Ishikawa (cell line): ENCODE results near the gene ANKRD1.

Experiments used
- CEBPB ChIP-seq: IDR thresholded peaks from 2 replicates; pipeline ENCODE4 v1.6.1; 2012
- CREB1 ChIP-seq: IDR thresholded peaks from 2 replicates; pipeline ENCODE4 v1.6.1; 2012; ENCODE audit warnings: low read depth
- EGR1 ChIP-seq: IDR thresholded peaks from 2 replicates; pipeline ENCODE4 v1.6.1; 2012
- EP300 ChIP-seq: IDR thresholded peaks from 2 replicates; pipeline ENCODE4 v1.6.1; 2012; ENCODE audit warnings: borderline replicate concordance
- NFIC ChIP-seq: IDR thresholded peaks from 2 replicates; pipeline ENCODE4 v1.6.1; 2012
- RAD21 ChIP-seq: IDR thresholded peaks from 2 replicates; pipeline ENCODE4 v1.6.1; 2012; ENCODE audit warnings: low read depth
- TAF1 ChIP-seq: IDR thresholded peaks from 2 replicates; pipeline ENCODE4 v1.6.1; 2012; ENCODE audit warnings: low read depth, mild to moderate bottlenecking
- TCF12 ChIP-seq: IDR thresholded peaks from 2 replicates; pipeline ENCODE4 v1.6.1; 2012; ENCODE audit warnings: low read depth
- TEAD4 ChIP-seq: IDR thresholded peaks from 2 replicates; pipeline ENCODE4 v1.6.1; 2012
- YY1 ChIP-seq: IDR thresholded peaks from 2 replicates; pipeline ENCODE4 v1.6.1; 2012; ENCODE audit warnings: low read depth
- ZBTB7A ChIP-seq: IDR thresholded peaks from 2 replicates; pipeline ENCODE4 v1.6.1; 2012; ENCODE audit warnings: low read depth
- TF ChIP-seq, protein P1 (sequence below): IDR thresholded peaks from 2 replicates; pipeline ENCODE4 v1.6.1; 2012; ENCODE audit warnings: low read depth, mild to moderate bottlenecking
- TF ChIP-seq, protein P2 (sequence below): IDR thresholded peaks from 2 replicates; pipeline ENCODE4 v1.6.1; 2012

DNA sequence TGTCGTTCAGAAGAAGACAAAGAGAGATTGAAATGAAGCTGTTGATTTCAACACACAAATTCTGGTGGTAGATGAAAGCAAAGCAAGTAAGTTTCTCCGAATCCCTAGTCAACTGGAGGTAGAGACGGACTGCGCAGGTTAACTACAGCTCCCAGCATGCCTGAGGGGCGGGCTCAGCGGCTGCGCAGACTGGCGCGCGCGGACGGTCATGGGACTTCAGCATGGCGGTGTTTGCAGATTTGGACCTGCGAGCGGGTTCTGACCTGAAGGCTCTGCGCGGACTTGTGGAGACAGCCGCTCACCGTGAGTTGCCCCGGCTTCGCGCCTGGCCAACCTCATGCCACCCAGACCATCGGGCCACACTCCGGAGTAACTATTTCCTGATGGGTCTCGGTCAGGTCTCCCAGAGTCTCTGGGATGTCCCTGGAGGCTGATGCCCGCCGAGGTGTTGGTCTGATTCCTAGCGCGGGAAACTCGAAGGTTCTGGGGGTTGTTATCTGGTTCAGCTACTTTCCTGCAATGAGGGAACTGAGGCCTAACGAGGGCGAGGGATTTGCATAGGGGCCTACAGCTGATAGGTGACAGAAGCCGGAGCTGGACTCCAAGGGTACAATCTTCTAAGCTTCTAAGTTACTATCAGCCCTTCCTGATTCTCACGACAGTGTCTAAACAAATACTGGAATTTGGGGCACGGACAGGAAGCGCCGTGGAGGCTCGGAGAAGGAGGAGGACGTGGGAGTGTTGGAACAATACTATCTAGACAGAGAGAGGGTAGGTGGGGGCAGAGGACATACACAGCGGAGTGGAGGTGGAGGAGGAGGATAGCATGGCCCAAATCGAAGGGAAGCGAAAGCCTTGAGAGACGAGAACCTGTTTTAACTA, 48.9 kb downstream of the ANKRD1 start, which contains the start of gene RPP30:
- TF ChIP-seq, protein P1, sequence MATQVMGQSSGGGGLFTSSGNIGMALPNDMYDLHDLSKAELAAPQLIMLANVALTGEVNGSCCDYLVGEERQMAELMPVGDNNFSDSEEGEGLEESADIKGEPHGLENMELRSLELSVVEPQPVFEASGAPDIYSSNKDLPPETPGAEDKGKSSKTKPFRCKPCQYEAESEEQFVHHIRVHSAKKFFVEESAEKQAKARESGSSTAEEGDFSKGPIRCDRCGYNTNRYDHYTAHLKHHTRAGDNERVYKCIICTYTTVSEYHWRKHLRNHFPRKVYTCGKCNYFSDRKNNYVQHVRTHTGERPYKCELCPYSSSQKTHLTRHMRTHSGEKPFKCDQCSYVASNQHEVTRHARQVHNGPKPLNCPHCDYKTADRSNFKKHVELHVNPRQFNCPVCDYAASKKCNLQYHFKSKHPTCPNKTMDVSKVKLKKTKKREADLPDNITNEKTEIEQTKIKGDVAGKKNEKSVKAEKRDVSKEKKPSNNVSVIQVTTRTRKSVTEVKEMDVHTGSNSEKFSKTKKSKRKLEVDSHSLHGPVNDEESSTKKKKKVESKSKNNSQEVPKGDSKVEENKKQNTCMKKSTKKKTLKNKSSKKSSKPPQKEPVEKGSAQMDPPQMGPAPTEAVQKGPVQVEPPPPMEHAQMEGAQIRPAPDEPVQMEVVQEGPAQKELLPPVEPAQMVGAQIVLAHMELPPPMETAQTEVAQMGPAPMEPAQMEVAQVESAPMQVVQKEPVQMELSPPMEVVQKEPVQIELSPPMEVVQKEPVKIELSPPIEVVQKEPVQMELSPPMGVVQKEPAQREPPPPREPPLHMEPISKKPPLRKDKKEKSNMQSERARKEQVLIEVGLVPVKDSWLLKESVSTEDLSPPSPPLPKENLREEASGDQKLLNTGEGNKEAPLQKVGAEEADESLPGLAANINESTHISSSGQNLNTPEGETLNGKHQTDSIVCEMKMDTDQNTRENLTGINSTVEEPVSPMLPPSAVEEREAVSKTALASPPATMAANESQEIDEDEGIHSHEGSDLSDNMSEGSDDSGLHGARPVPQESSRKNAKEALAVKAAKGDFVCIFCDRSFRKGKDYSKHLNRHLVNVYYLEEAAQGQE = no peak
- TF ChIP-seq, protein P2, sequence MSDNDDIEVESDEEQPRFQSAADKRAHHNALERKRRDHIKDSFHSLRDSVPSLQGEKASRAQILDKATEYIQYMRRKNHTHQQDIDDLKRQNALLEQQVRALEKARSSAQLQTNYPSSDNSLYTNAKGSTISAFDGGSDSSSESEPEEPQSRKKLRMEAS = peak; percentile 78; the same call in 1 of the 2 replicates
- TF ChIP-seq EGR1 (no peak; the same call in 1 of the 2 replicates), EP300 (no peak), YY1 (peak; percentile 98), ZBTB7A (no peak), RAD21 (no peak), TCF12 (peak; percentile 67; the same call in 1 of the 2 replicates), TAF1 (peak; percentile 95), CREB1 (no peak), TEAD4 (no peak), CEBPB (no peak), NFIC (no peak)
